GM21367 (cell line): ENCODE data around the gene NEXMIF.
"Not testable (repeated sequence)": the region's sequence is repeated elsewhere in the genome, so short reads cannot be mapped to it uniquely, and the experiment has no call there.

Experiments used
- ATAC-seq: cut with Tn5 transposase; IDR thresholded peaks from one replicate; pipeline ENCODE4 v1.9.1; 2021; ENCODE audit not compliant: unreplicated experiment

The NEXMIF gene

DNA sequence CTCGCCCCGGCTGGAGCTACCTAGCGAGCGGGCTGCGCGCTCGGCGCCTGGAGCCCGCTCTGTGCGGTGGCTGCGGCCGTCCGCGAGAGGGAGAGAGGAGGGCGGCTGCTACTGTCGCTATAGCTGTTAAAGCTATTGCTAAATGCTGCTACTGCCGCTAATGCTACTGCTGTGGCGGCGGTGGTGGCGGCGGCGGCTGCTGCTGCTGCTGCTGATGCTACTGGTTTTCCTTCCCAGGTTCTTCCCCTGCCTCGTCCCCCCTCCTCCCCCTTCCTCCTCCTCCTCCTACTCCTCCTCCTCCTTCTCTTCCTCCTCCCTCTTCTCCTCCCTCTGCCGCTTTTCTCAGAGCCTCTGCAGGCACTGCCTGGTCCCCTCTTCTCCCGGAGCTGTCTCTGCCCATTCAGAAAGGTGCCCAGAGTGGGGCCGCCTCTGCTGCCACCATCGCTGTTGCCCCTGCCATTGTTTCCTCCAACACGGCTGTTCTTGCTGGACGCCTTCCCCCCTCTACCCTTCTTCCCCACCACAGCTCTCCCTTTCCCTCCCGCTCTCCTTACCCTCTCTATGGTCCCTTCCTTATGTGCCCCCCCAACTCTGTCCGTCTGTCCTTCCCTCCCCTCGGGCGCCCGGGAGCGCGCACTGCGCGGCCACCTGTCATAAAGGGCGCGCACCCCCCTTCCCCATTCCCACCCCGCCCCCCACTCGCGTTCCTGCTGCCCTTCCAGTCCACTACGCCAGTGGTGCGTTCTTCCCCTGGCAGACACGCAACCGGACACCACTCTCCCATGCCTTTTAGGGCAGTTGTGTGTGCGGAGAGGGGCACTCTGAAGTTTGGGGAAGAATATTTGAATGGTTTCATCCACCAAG lies at the start of gene NEXMIF:
TSS of gene NEXMIF (minus strand) at position 228 of the 864 bp plus-strand sequence.
- peak; percentile 63 for ATAC-seq

DNA sequence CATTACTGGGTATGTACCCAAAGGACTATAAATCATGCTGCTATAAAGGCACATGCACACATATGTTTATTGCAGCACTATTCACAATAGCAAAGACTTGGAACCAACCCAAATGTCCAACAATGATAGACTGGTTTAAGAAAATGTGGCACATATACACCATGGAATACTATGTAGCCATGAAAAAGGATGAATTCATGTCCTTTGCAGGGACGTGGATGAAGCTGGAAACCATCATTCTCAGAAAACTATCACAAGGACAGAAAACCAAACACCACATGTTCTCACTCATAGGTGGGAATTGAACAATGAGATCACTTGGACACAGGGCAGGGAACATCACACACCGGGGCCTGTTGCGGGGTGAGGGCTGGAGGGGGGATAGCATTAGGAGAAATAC lies 36.7 kb upstream of the NEXMIF start:
- not testable (repeated sequence) for ATAC-seq

- no peak for ATAC-seq
Measured at GRCh38 chrX:74949717-74950116, 24.5 kb upstream of the NEXMIF start.

DNA sequence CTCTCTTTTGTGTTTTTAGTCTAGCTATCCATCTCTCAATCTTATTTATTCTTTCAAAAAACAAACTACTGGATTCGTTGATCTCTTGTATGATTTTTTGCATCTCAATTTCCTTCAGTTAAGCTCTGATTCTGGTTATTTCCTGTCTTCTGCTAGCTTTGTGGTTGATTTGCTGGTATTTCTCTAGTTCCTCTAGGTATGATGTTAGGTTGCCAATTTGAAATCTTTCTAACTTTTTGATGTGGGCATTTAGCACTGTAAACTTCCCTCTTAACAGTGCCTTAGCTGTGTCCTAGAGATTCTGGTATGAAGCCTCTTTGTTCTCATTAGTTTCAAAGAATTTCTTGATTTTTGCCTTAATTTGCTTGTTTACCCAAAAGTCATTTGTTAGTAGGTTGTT lies 15.2 kb upstream of the NEXMIF start:
- no peak for ATAC-seq

DNA sequence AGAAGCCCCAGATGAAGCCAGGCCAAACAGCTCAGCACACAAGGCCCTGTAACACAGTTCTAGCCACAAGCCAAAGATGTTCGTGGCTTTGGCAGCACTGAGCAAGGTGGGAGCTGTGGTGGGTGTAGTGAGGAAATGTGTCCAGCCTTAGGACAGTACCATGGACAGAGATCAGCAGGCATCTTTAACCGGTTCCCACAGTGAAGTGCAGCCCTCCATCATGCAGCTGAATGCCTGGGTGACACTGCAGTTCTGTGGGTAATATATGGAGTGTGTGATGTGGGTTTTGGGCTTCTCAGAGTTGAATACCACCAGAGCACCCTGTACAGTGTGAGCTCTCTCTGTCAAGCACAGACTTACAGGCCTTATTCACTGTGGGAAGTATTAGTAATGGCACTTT lies 6.0 kb upstream of the NEXMIF start:
- no peak for ATAC-seq

GRCh38 chrX:74924449-74925224 lies 615 bp downstream of the NEXMIF start:
- peak; percentile 41 for ATAC-seq

DNA sequence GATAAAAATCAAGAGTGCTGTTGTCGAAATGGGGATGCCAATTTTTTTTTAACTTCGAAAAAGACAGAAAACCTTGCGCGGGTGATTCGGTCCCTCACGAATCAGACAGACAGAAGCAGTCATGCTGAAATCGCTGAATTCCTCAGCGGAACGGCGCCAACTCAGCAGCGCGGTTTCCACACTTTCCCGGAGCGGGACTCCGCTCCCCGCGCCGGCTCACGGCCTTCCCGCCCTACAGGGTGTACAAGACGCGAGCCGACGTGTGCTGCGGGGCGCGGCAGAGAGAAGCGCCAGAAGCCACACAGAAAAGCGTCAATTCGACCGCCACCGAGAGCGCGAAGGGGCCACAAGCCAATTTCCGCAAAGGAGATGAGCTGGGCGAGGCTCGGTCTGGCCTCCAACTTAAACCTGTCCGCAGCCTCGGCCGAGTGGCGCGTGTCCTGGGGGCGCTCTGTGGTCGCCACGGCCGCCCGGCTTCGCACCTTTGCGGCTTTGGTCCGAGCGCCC lies 1.3 kb downstream of the NEXMIF start:
- ATAC-seq, result no peak

- ATAC-seq, result peak; percentile 63
Measured at GRCh38 chrX:74922922-74923543, 2.2 kb downstream of the NEXMIF start.

GRCh38 chrX:74911494-74911893 lies 13.8 kb downstream of the NEXMIF start:
- ATAC-seq, result peak; percentile 62

GRCh38 chrX:74906417-74906816 lies 18.8 kb downstream of the NEXMIF start:
- no peak for ATAC-seq

DNA sequence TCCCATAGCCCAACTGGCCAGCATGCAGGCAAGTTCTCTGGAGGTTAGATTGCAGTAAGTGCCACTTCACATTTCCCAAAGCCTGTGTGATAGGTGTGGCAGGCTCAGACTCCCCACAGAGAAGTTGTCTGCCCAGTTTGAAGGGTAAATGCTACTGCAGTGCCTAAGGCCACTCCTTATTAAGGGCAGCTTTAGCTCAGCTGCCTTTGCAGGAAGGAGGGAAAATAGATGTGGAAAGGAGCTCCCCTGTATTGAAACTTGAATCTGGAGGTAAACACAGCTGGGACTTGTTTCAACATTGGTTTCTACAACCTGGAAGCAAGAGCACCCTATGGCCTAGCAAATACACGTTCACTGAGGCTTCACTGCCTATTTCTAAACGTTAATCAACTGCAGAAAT lies 22.4 kb downstream of the NEXMIF start:
- ATAC-seq, result no peak

DNA sequence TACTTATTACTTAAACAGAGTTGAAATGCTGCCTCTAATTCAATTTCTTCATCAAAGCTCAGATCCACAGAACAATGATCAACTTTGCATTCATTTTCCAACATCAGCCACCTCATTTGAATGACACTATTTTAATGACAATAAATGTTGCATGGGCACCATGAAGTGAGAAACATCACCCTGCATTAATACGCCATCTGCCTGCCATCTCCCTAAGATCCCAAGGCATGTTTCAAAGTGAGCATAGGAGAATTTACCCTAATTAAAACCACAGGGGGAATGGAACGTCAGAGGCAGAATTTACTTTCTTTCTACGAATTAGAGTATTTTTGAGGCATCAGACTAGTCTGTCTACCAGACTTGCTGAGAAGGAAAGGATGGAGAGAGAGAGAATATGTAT lies 32.7 kb downstream of the NEXMIF start:
- ATAC-seq, result no peak

- peak; percentile 88 for ATAC-seq
Measured at GRCh38 chrX:74890676-74891430, 34.4 kb downstream of the NEXMIF start.

- ATAC-seq, result not testable (repeated sequence)
Measured at GRCh38 chrX:74882383-74882782, 42.9 kb downstream of the NEXMIF start.

DNA sequence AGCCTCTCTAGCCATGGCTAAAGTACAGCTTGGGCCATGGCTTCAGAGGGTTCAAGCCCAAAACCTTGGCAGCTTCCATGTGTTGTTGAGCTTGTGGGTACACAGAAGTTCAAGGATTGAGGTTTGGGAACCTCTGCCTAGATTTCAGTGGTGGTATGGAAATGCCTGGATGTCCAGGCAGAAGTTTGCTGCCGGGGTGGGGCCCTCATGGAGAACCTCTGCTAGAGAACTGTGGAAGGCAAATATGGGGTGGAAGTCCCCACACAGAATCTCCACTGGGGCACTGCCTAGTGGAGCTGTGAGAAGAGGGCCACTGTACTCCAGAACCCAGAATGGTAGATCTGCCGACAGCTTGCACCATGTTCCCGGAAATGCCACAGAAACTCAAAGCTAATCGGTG lies 59.5 kb downstream of the NEXMIF start:
- ATAC-seq, result no peak

DNA sequence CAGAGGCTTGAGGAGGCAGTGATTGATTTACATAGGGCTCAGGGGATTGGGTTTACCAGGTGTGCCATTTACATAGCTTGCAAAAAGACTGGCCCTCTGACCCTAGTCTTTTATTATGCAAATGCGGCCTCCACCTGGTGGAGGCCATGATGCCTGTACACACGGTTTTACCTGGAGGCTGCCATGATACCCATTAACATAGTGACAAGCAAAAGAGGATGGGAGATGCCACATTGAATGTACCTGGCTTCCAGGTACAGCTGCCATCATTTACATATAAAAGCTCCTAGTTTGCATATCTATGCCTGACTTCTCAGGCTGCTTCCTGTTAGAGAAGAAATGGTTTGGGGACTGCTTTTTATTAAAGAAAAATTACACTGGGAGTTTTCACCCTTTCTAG lies 72.0 kb downstream of the NEXMIF start:
- no peak for ATAC-seq

DNA sequence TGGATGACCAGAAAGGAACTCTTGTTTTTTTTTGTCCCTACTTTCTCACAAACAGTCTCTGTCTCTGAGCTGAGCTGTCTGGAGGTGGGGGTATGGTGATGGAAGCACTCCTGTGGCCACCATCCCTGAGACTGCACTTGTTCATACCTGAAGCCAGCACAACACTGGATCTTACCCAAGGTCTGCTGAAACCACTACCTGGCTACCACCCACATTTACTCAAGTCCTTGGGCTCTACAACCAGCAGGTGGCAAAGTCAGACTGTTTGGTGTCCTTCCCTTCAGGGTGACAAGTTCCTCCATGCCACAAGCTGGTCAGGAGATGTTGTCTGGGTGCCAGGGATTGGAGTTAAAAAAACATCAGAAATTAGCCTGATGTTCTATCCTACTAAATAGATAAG lies 89.7 kb downstream of the NEXMIF start:
- no peak for ATAC-seq

DNA sequence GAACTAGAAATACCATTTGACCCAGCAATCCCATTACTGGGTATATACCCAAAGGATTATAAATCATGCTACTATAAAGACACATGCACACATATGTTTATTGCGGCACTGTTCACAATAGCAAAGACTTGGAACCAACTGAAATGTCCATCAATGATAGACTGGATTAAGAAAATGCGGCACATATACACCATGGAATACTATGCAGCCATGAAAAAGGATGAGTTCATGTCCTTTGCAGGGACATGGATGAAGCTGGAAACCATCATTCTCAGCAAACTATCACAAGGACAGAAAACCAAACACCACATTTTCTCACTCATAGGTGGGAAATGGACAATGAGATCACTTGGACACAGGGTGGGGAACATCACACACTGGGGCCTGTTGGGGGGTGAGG lies 105.5 kb downstream of the NEXMIF start:
- not testable (repeated sequence) for ATAC-seq

- ATAC-seq, result no peak
Measured at GRCh38 chrX:74814681-74815080, 110.6 kb downstream of the NEXMIF start.

DNA sequence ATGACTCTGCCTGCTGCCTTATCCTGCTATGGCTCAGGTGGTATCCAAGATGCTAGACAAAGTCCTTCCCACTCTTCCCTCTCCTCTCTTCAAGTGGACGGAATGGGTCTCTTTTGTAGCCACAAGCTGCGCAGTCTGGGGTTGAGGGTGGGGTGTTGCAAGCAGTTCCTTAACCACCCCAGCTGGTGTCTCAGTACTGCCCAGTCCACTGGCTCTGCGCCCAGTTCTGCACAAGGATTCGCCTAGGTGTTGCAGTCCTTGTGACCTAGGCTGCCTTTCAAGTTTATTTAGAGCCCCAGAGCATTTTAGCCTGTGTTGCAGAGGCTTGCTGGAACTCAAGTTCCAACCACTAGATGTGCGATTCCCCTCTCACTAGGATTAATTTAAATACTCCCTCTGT lies 120.7 kb downstream of the NEXMIF start:
- ATAC-seq, result no peak

- no peak for ATAC-seq
Measured at GRCh38 chrX:74800062-74800461, 125.2 kb downstream of the NEXMIF start.
